Sigmoid colon (tissue), 4 donors: ENCODE measurements around the gene SLC24A1.

Source experiments
- CTCF ChIP-seq, 4 experiments: fragments of 450-650 bp in 3 of 4; fragments of 200-600 bp in 1 of 4; IDR thresholded peaks; one replicate each; pipeline ENCODE4 v1.5.1; 2016 to 2019; ENCODE audit warnings: antibody characterized with exemption in 4 of 4, mild to moderate bottlenecking in 3 of 4, moderate library complexity in 2 of 4
- EP300 ChIP-seq, 4 donors: sonication (generic); formaldehyde crosslinking; IDR thresholded peaks; one replicate each; pipeline ENCODE4 v1.6.1; 2017; ENCODE audit warnings: antibody characterized with exemption in 4 of 4
- POLR2A ChIP-seq, 2 donors: fragments of 450-650 bp; IDR thresholded peaks; one replicate each; pipeline ENCODE4 v1.6.1; 2016; ENCODE audit warnings: antibody characterized with exemption in 2 of 2, mild to moderate bottlenecking in 2 of 2, moderate library complexity in 2 of 2
- POLR2AphosphoS5 ChIP-seq, 4 donors: sonication (generic); formaldehyde crosslinking; IDR thresholded peaks; one replicate each; pipeline ENCODE4 v1.6.1; 2017; ENCODE audit warnings: antibody characterized with exemption in 4 of 4

- no peak for TF ChIP-seq CTCF (IDR thresholded peaks at IDR 0.05)
- TF ChIP-seq POLR2A (IDR thresholded peaks at IDR 0.05) = no peak
- TF ChIP-seq POLR2AphosphoS5 (IDR thresholded peaks at IDR 0.05) = no peak
- TF ChIP-seq EP300 (IDR thresholded peaks at IDR 0.05) = no peak
Observed at GRCh38 chr15:65655457-65655856, 33.7 kb downstream of the SLC24A1 start.
